Retinal pigment epithelial cell (primary cell): ENCODE measurements around the gene ABCB8.

Experiments
- DNase-seq: peaks from one replicate; pipeline ENCODE4 v3.0.0-alpha.2; 2010; ENCODE audit warnings: low read depth
- H3K4me3 ChIP-seq: 2 replicates; pipeline ENCODE4 v1.5.1; 2011; ENCODE audit warnings: mild to moderate bottlenecking, low read length, control low read depth, moderate library complexity
- CTCF ChIP-seq: conservative IDR thresholded peaks from 2 replicates; pipeline ENCODE4 v1.5.1; 2011; ENCODE audit warnings: low read depth, low read length, control low read depth, inconsistent platforms

ABCB8 gene

DNA sequence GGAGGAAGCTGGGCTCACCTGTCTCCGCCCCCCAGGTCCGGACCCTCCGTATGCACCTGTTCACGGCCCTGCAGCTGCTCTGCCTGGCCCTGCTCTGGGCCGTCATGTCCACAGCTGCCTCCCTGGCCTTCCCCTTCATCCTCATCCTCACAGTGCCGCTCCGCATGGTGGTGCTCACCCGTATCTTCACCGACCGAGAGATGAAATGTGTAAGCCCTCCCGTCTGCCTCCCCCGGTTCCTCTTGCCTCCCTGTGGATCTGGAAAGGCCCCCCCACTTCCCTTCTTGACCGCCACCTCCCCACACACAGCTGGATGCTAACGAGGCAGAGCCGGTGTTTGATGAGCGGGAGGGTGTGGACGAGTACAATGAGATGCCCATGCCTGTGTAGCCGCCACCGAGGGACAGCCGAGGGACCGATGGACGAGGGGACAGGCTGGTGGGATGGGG lies 47.8 kb downstream of the ABCB8 start:
- DNase-seq: no peak
- TF ChIP-seq CTCF: no peak
- H3K4me3 ChIP-seq: no peak overlapping the region

- no peak for DNase-seq
- H3K4me3 ChIP-seq: no peak overlapping the region
- TF ChIP-seq CTCF: peak; percentile 55
Measured at GRCh38 chr7:151076863-151077704, 48.8 kb downstream of the ABCB8 start.

- TF ChIP-seq CTCF: no peak
- H3K4me3 ChIP-seq: no peak overlapping the region
- no peak for DNase-seq
Measured at GRCh38 chr7:151077705-151078232, 49.5 kb downstream of the ABCB8 start.

GRCh38 chr7:151078233-151079040 lies 50.2 kb downstream of the ABCB8 start:
- TF ChIP-seq CTCF: no peak
- no peak for DNase-seq
- H3K4me3 ChIP-seq: no peak overlapping the region

DNA sequence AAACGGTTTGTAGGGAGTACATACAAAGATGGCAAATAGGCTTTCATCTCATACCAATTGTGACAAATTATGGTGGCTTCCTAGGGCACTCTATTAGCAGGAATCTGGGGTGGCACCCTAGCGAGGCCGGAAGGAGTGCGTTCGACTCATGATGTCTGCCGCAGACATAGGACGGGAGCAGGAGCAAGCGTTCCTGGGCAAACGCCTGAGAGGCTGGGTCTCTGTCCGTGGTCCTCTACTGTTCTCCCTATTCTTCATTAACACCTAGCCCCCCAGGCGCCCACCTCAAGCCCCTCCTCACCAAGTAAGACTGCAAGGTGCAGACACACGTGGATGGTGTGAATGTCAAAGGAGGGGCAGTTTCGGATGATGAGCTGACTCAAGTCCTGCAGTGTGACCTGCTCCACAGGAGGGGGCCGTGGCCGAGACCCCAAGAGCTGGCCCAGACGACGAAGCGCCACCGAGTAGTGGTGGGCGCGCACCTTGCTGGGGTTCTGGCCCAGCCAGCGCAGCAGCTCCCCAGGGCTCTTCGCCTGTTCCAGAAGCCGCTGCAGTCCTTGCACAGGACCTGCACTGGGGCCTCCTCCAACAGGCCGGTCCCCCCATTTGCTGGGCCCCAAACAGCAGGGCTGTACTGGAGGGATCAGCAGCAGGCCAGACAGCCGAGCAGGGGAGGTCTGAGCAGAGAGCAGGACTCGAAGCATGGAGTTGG lies 51.1 kb downstream of the ABCB8 start:
- DNase-seq: no peak
- H3K4me3 ChIP-seq: peak overlapping the region; percentile 73
- TF ChIP-seq CTCF: no peak

- peak overlapping the region; percentile 73 for H3K4me3 ChIP-seq
- TF ChIP-seq CTCF: no peak
- no peak for DNase-seq
Measured at GRCh38 chr7:151080067-151080521, 51.8 kb downstream of the ABCB8 start.
